H9 (cell line): Measurements from ENCODE around the gene CHML. TPM values are rescaled to one million over a fixed set of nuclear protein-coding genes. Genes with fewer than 3 reads are reported as not detected.

Source experiments
- DNase-seq: peaks from one replicate; pipeline ENCODE4 v3.0.0-alpha.2; 2017
- H2AFZ ChIP-seq: one replicate; pipeline ENCODE4 v1.6.1; 2013; ENCODE audit warnings: mild to moderate bottlenecking, low read length, control low read depth, moderate library complexity
- H2AK5ac ChIP-seq: 2 replicates; pipeline ENCODE4 v1.6.1; 2013; ENCODE audit warnings: low read length, control low read depth, mixed read lengths; ENCODE audit not compliant: insufficient read length
- H2BK120ac ChIP-seq: one replicate; pipeline ENCODE4 v1.6.1; 2013; ENCODE audit warnings: low read depth, mild to moderate bottlenecking, low read length, control low read depth, inconsistent platforms; ENCODE audit not compliant: poor library complexity, severe bottlenecking
- H2BK12ac ChIP-seq: 2 replicates; pipeline ENCODE4 v1.6.1; 2013; ENCODE audit warnings: low read length, control low read depth, mixed read lengths, low read depth; ENCODE audit not compliant: insufficient read length
- H2BK15ac ChIP-seq: 2 replicates; pipeline ENCODE4 v1.6.1; 2013; ENCODE audit warnings: low read depth, low read length, control low read depth
- H2BK20ac ChIP-seq: one replicate; pipeline ENCODE4 v1.6.1; 2013; ENCODE audit warnings: low read depth, mild to moderate bottlenecking, low read length, control low read depth, inconsistent platforms; ENCODE audit not compliant: poor library complexity, severe bottlenecking
- H2BK5ac ChIP-seq: 2 replicates; pipeline ENCODE4 v1.6.1; 2013; ENCODE audit warnings: low read length, control low read depth, mixed read lengths; ENCODE audit not compliant: insufficient read length
- H3K14ac ChIP-seq: 2 replicates; pipeline ENCODE4 v1.6.1; 2013; ENCODE audit warnings: low read length, control low read depth; ENCODE audit not compliant: insufficient read depth
- H3K18ac ChIP-seq: 2 replicates; pipeline ENCODE4 v1.6.1; 2013; ENCODE audit warnings: low read depth, mild to moderate bottlenecking, mixed read lengths, low read length, control low read depth; ENCODE audit not compliant: insufficient read length
- H3K23ac ChIP-seq: 2 replicates; pipeline ENCODE4 v1.6.1; 2013; ENCODE audit warnings: low read length, control low read depth, mixed read lengths, low read depth; ENCODE audit not compliant: insufficient read length
- H3K23me2 ChIP-seq: 2 replicates; pipeline ENCODE4 v1.6.1; 2013; ENCODE audit warnings: low read depth, mild to moderate bottlenecking, mixed read lengths, low read length, control low read depth; ENCODE audit not compliant: insufficient read length, poor library complexity, severe bottlenecking
- H3K27ac ChIP-seq: 2 replicates; pipeline ENCODE4 v1.5.1; 2013; ENCODE audit warnings: low read length, control low read depth, mixed read lengths, low read depth; ENCODE audit not compliant: insufficient read length
- H3K27me3 ChIP-seq: 2 replicates; pipeline ENCODE4 v1.6.1; 2013; ENCODE audit warnings: low read length, control low read depth, inconsistent platforms; ENCODE audit not compliant: insufficient read depth
- H3K4ac ChIP-seq: 2 replicates; pipeline ENCODE4 v1.6.1; 2013; ENCODE audit warnings: low read depth, mild to moderate bottlenecking, control low read depth, inconsistent platforms, low read length, moderate library complexity
- H3K4me1 ChIP-seq: 2 replicates; pipeline ENCODE4 v1.6.1; 2013; ENCODE audit warnings: low read length, control low read depth, inconsistent platforms; ENCODE audit not compliant: insufficient read depth
- H3K4me2 ChIP-seq: 2 replicates; pipeline ENCODE4 v1.6.1; 2013; ENCODE audit warnings: low read length, control low read depth, mixed read lengths; ENCODE audit not compliant: insufficient read length, insufficient read depth
- H3K56ac ChIP-seq: 2 replicates; pipeline ENCODE4 v1.6.1; 2013; ENCODE audit warnings: low read depth, mild to moderate bottlenecking, mixed read lengths, low read length, control low read depth; ENCODE audit not compliant: insufficient read length
- H3K79me1 ChIP-seq: 2 replicates; pipeline ENCODE4 v1.6.1; 2013; ENCODE audit warnings: low read depth, mild to moderate bottlenecking, moderate library complexity, low read length, control low read depth, inconsistent platforms; ENCODE audit not compliant: insufficient read depth, poor library complexity, severe bottlenecking
- H3K79me2 ChIP-seq: 2 replicates; pipeline ENCODE4 v1.6.1; 2013; ENCODE audit warnings: low read length, control low read depth, inconsistent platforms; ENCODE audit not compliant: insufficient read depth
- H3K9ac ChIP-seq: 2 replicates; pipeline ENCODE4 v1.6.1; 2013; ENCODE audit warnings: low read length, control low read depth, mixed read lengths; ENCODE audit not compliant: insufficient read length; ENCODE audit errors: extremely low read depth
- H3K9me3 ChIP-seq: one replicate; pipeline ENCODE4 v1.6.1; 2013; ENCODE audit warnings: low read depth, low read length, inconsistent platforms; ENCODE audit not compliant: control insufficient read depth
- H3T11ph ChIP-seq: one replicate; pipeline ENCODE4 v1.6.1; 2013; ENCODE audit warnings: mild to moderate bottlenecking, low read length, control low read depth, inconsistent platforms
- H4K20me1 ChIP-seq: one replicate; pipeline ENCODE4 v1.6.1; 2013; ENCODE audit not compliant: control insufficient read depth, insufficient read length, insufficient read depth
- H4K5ac ChIP-seq: 2 replicates; pipeline ENCODE4 v1.6.1; 2013; ENCODE audit warnings: low read depth, mild to moderate bottlenecking, mixed read lengths, low read length, control low read depth; ENCODE audit not compliant: insufficient read length
- H4K8ac ChIP-seq: replicated peaks from 2 replicates; pipeline ENCODE4 v1.6.1; 2013; ENCODE audit warnings: low read length, control low read depth, mixed read lengths, low read depth; ENCODE audit not compliant: insufficient read length
- H4K91ac ChIP-seq: 2 replicates; pipeline ENCODE4 v1.6.1; 2013; ENCODE audit warnings: low read depth, mild to moderate bottlenecking, moderate library complexity, mixed read lengths, low read length, control low read depth; ENCODE audit not compliant: insufficient read length
- H3K27ac Mint-ChIP-seq, 3 experiments: 2 replicates in 2 of 3; 3 replicates in 1 of 3; pipeline ENCODE4 v1.8.0; 2020 to 2021; ENCODE audit warnings: mixed read lengths in 3 of 3, mild to moderate bottlenecking in 1 of 3, moderate library complexity in 1 of 3
- H3K27me3 Mint-ChIP-seq: 2 replicates; pipeline ENCODE4 v1.8.0; 2021; ENCODE audit warnings: low read depth, mild to moderate bottlenecking, moderate library complexity, mixed read lengths
- H3K36me3 Mint-ChIP-seq, 3 experiments: 2 replicates in 2 of 3; 3 replicates in 1 of 3; pipeline ENCODE4 v1.8.0; 2020 to 2021; ENCODE audit warnings: low read depth in 3 of 3, mixed read lengths in 3 of 3; ENCODE audit not compliant: insufficient read depth in 1 of 3
- H3K4me1 Mint-ChIP-seq, 2 experiments: 2 replicates each; pipeline ENCODE4 v1.8.0; 2020; ENCODE audit warnings: mixed read lengths in 2 of 2
- H3K4me3 Mint-ChIP-seq, 2 experiments: 2 replicates in 1 of 2; 3 replicates in 1 of 2; pipeline ENCODE4 v1.8.0; 2020 to 2021; ENCODE audit warnings: mild to moderate bottlenecking in 2 of 2, mixed read lengths in 2 of 2, moderate library complexity in 1 of 2
- H3K9me3 Mint-ChIP-seq, 2 experiments: 2 replicates in 1 of 2; 3 replicates in 1 of 2; pipeline ENCODE4 v1.8.0; 2020; ENCODE audit warnings: mild to moderate bottlenecking in 2 of 2, mixed read lengths in 2 of 2, moderate library complexity in 1 of 2
- CTCF ChIP-seq: fragments of 200-600 bp; sonication (generic); conservative IDR thresholded peaks from 3 replicates; pipeline ENCODE4 v1.8.0; 2021; ENCODE audit warnings: antibody characterized with exemption, mild to moderate bottlenecking
- WGBS: extraction: QIAGEN DNeasy Blood & Tissue Kit; methylation state at CpG from one replicate; pipeline ENCODE4 v1.1.7; 2013; ENCODE audit warnings: missing lambda C conversion rate, low lambda C conversion rate, mixed read lengths; ENCODE audit not compliant: insufficient read length; ENCODE audit errors: extremely low coverage; 5-methylcytosine and 5-hydroxymethylcytosine counted together
- total RNA-seq: library from RNA; stranded (reverse); gene quantifications from 2 replicates; pipeline ENCODE4 v1.2.1, GENCODE V29; 2021

CHML gene
- total RNA-seq, 1 experiment from 2014 or later: 45.7 TPM

GRCh38 chr1:241592273-241592958, 47.8 kb downstream of the CHML start:
- no peak for DNase-seq
- H3K14ac ChIP-seq: no peak overlapping the region
- no peak overlapping the region for H4K5ac ChIP-seq
- H3K4me1 ChIP-seq: no peaks in the 10 kb centered on the region
- H3K4ac ChIP-seq: no peak overlapping the region
- WGBS: 100% methylated on average over 1 of the region's 3 CpGs
- no peaks in the 10 kb centered on the region for H3K27me3 Mint-ChIP-seq
- no peak overlapping the region for H3T11ph ChIP-seq
- no peaks in the 10 kb centered on the region for H3K9me3 ChIP-seq
- H3K27me3 ChIP-seq: no peaks in the 10 kb centered on the region
- no peak overlapping the region for H2BK20ac ChIP-seq
- no peak overlapping the region for H3K4me2 ChIP-seq
- H2BK15ac ChIP-seq: no peak overlapping the region
- H4K20me1 ChIP-seq: no peaks in the 10 kb centered on the region
- no peak overlapping the region for H2BK5ac ChIP-seq
- no peak overlapping the region for H3K23ac ChIP-seq
- H3K27ac Mint-ChIP-seq: no peak overlapping the region
- no peak for TF ChIP-seq CTCF
- no peak overlapping the region for H2AK5ac ChIP-seq
- no peaks in the 10 kb centered on the region for H3K23me2 ChIP-seq
- no peaks in the 10 kb centered on the region; a peak in 1 of 4 replicates for H3K4me1 Mint-ChIP-seq
- no peaks in the 10 kb centered on the region for H3K9me3 Mint-ChIP-seq
- H3K27ac ChIP-seq: no peak overlapping the region
- H2AFZ ChIP-seq: no peak overlapping the region
- H4K91ac ChIP-seq: no peak overlapping the region
- no peak overlapping the region for H2BK12ac ChIP-seq
- H3K9ac ChIP-seq: no peak overlapping the region
- H3K4me3 Mint-ChIP-seq: no peak overlapping the region
- no peaks in the 10 kb centered on the region; a peak in 1 of 7 replicates for H3K36me3 Mint-ChIP-seq
- no peak overlapping the region for H3K18ac ChIP-seq
- no peaks in the 10 kb centered on the region for H3K79me2 ChIP-seq
- no peak overlapping the region for H3K56ac ChIP-seq
- no peaks in the 10 kb centered on the region for H3K79me1 ChIP-seq
- H2BK120ac ChIP-seq: no peak overlapping the region
- H4K8ac ChIP-seq: no peak overlapping the region
